DOHH2 (cell line): ENCODE data around the gene TGFBR3L.

Experiments used
- EZH2phosphoT487 ChIP-seq: fragments of 200-600 bp; sonication (generic); IDR thresholded peaks from 2 replicates; pipeline ENCODE4 v1.6.1; 2017; ENCODE audit warnings: borderline replicate concordance, mild to moderate bottlenecking, antibody characterized with exemption, low read length, moderate library complexity, mixed read lengths
- TF ChIP-seq, protein P1 (sequence below): fragments of 200-600 bp; sonication (generic); IDR thresholded peaks from one replicate; pipeline ENCODE4 v1.5.1; 2014; ENCODE audit warnings: antibody characterized with exemption, mild to moderate bottlenecking, low read depth, low read length; ENCODE audit not compliant: poor library complexity, severe bottlenecking

DNA sequence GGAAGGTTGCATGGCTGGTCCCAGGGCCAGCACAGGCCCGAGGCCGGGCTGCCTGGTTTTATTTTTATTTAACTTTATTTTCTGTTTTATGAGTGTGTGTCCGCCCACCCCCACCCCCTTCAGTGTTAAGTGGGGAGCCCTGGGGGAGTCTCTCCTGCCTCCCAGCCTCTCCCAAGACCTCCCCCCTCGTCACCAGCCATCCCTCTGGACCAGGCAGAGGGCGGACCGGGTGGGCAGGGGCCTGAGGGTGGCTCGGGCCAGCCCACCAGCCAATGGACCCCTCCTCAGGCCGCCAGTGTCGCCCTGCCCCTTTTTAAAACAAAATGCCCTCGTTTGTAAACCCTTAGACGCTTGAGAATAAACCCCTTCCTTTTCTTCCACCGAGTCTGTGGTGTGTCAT, 531 bp upstream of the TGFBR3L start:
- TF ChIP-seq, protein P1, sequence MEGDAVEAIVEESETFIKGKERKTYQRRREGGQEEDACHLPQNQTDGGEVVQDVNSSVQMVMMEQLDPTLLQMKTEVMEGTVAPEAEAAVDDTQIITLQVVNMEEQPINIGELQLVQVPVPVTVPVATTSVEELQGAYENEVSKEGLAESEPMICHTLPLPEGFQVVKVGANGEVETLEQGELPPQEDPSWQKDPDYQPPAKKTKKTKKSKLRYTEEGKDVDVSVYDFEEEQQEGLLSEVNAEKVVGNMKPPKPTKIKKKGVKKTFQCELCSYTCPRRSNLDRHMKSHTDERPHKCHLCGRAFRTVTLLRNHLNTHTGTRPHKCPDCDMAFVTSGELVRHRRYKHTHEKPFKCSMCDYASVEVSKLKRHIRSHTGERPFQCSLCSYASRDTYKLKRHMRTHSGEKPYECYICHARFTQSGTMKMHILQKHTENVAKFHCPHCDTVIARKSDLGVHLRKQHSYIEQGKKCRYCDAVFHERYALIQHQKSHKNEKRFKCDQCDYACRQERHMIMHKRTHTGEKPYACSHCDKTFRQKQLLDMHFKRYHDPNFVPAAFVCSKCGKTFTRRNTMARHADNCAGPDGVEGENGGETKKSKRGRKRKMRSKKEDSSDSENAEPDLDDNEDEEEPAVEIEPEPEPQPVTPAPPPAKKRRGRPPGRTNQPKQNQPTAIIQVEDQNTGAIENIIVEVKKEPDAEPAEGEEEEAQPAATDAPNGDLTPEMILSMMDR, result no peak
- no peak for TF ChIP-seq EZH2phosphoT487
